HK-2 (cell line): ENCODE data around the gene PRPSAP2.
"Not testable (repeated sequence)": the region's sequence is repeated elsewhere in the genome, so short reads cannot be mapped to it uniquely, and the experiment has no call there.

Experiments
- DNase-seq: peaks from one replicate; pipeline ENCODE4 v3.0.0-alpha.2; 2018; ENCODE audit not compliant: unreplicated experiment

The PRPSAP2 gene

DNA sequence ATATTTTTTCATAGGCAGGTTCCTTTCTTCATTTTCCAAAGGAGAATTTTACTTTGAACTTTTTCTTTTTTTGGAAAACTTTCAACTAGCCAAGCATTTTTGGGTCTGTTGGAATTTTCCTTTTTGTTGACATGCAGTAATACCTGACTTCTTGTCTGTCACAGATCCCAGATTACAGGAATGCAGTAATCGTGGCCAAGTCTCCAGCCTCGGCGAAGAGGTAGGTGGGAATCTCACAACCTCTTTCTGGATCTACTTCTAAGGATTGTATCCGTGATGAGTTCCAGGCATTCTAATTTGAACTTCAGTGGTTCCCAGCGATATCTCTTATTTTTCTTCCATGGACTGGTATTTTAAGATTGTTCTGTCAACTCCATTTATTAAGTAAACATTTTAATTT lies 31.7 kb downstream of the PRPSAP2 start:
- no peak for DNase-seq

- no peak for DNase-seq
Observed at GRCh38 chr17:18891541-18891940, 33.6 kb downstream of the PRPSAP2 start.

DNA sequence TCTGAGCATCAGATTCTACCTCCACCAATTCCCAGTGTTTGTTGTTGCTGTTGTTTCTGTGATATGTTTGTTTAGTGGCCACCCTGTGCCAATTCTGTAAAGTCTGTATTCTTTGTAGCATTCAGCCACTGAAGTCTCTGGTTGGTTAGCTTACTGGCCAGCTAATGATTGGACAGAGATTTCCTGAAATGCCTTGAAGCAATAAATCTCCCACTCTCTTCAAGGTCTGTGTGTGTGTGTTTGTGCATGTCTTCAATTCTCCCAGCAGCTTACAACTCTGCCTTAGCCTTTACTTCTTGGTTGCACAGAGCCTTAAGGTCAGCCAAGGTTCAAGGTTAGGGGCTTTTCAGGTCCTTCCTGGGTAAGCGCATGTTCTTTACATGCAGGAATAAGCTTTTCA lies 38.2 kb downstream of the PRPSAP2 start:
- DNase-seq = no peak

GRCh38 chr17:18896947-18897346 lies 39.0 kb downstream of the PRPSAP2 start:
- no peak for DNase-seq

- no peak for DNase-seq
Observed at GRCh38 chr17:18904482-18904881, 46.6 kb downstream of the PRPSAP2 start.

DNA sequence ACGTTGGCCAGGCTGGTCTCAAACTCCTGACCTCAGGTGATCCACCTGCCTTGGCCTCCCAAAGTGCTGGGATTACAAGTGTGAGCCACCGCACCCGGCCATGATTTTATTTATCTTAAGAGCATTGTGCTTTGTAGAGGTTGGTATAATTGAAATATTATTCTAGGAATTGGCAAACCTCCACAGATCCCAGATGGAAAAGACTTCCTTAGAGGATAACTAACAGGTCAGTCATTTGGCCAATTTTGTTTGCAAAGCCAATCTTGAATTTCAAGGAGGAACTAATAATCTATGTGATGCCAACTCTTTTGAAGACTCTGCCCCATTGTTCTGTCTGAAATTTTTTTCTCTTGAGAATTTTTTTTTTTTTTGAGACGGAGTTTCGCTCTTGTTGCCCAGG lies 47.3 kb downstream of the PRPSAP2 start:
- DNase-seq = no peak

- DNase-seq = no peak
Observed at GRCh38 chr17:18910326-18910725, 52.4 kb downstream of the PRPSAP2 start.

GRCh38 chr17:18910881-18911280 lies 53.0 kb downstream of the PRPSAP2 start:
- DNase-seq = no peak

- no peak for DNase-seq
Observed at GRCh38 chr17:18916816-18917500, 59.0 kb downstream of the PRPSAP2 start.

DNA sequence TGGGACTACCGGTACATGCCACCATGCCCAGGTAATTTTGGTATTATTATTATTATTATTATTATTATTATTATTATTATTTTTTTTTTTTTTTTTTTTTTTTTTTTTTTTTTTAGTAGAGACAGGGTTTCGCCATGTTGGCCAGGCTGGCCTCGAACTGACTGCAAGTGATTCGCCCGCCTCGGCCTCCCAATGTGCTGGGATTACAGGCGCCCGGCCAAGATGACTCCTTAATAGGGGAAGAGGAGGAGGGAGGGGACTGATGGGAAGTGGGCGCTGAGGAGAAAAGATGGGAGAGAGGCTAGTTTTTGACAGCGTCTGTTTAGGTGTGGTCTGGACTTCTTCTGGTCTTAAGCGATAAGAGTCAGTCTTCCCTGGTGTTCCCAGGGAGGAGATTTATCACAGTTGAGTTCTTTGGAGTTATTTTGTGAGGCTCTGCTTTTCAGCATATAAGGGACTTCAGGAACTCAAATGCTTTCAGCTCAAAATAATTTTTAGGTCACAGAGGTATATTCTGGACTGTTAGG lies 59.6 kb downstream of the PRPSAP2 start:
- no peak for DNase-seq

- no peak for DNase-seq
Observed at GRCh38 chr17:18919963-18920362, 62.0 kb downstream of the PRPSAP2 start.

DNA sequence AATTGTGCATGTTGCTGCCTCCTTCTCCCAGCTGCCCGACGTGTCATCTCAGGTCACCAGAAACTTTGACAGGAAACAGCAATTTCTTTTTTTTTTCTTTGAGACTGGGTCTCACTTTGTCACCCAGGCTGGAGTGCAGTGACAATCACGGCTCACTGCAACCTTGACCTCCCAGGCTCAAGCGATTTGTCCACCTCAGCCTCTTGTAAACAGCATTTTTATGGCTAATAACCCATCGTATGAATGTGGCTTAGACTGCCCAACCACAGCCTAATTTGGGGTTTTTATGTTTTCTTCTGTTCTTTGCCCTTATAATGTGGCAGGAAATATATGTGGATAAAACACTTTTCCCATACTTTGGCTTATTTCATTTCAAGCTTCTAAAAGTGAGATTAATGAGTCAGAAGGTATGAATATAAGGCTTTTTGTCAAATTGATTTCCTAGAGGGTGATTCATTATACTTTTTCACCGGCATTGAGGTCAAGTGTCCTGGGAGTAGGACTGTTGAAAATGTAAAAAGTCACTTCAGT lies 63.0 kb downstream of the PRPSAP2 start:
- DNase-seq = no peak

GRCh38 chr17:18921485-18921884 lies 63.6 kb downstream of the PRPSAP2 start:
- DNase-seq = no peak

DNA sequence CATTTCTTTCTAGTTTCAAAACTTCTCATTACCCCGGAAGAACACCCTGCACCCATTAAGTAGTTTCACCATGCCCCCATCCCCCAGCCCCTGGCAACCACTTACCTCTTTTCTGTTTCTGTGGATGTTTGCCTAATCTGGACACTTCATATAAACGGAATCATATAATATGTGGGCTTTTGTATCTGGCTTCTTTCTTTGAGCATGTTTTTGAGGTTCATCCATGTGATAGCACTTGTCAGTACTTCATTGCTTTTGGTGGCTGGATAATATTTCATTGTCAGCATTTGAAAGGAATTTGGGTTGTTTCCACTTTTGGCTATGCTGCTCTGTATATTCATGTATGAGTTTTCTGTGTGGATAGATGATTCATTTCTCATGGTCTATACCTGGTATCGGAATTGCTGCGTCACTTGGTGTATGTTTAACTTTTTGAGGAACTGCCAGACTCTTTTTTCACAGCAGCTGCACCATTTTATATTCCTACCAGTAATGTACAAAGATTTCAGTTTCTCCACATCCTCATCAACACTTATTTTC lies 64.1 kb downstream of the PRPSAP2 start:
- no peak for DNase-seq

DNA sequence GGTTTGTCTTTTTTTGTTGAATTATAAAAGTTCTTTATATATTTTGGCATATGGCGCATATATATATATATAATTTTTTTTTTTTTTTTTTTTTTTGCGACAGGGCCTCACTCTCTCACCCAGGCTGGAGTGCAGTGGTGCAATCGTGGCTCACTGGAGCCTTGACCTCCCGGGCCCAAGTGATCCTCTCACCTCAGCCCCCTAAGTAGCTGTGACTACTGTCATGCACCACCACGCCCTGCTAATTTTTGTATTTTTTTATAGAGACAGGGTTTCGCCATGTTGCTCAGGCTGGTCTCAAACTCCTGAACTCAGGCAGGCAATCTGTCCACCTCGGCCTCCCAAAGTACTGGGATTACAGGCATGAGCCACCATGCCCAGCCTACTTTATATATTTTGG lies 64.7 kb downstream of the PRPSAP2 start:
- DNase-seq = not testable (repeated sequence)

- no peak for DNase-seq
Observed at GRCh38 chr17:18925187-18925586, 67.3 kb downstream of the PRPSAP2 start.

GRCh38 chr17:18928628-18929125 lies 70.7 kb downstream of the PRPSAP2 start:
- DNase-seq = no peak

GRCh38 chr17:18932360-18933055 lies 74.6 kb downstream of the PRPSAP2 start:
- DNase-seq = no peak

- no peak for DNase-seq
Observed at GRCh38 chr17:18933102-18934058, 75.4 kb downstream of the PRPSAP2 start.

GRCh38 chr17:18937981-18938691 lies 80.2 kb downstream of the PRPSAP2 start:
- no peak for DNase-seq

DNA sequence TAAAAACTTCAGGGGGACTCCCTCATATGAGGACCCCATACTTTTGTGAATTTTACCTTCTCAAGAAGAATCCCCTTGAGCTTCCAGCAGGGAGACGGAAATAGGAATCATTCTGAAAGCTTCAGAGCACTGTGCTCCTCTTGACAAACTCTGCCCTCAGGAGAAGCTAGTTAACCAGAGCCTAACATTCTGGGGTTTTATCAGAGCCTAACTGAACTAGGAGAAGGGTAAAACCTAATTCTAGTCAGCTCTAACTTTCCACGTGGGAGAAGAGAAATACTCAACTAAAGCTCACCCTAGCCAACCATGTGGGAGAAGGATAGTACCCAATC lies 80.7 kb downstream of the PRPSAP2 start:
- DNase-seq = no peak
